HG03378 (cell line): ENCODE data around the gene RNF207.

Experiments used
- ATAC-seq: cut with Tn5 transposase; IDR thresholded peaks from one replicate; pipeline ENCODE4 v1.9.1; 2021; ENCODE audit warnings: mild to moderate bottlenecking, moderate library complexity; ENCODE audit not compliant: unreplicated experiment

The RNF207 gene

DNA sequence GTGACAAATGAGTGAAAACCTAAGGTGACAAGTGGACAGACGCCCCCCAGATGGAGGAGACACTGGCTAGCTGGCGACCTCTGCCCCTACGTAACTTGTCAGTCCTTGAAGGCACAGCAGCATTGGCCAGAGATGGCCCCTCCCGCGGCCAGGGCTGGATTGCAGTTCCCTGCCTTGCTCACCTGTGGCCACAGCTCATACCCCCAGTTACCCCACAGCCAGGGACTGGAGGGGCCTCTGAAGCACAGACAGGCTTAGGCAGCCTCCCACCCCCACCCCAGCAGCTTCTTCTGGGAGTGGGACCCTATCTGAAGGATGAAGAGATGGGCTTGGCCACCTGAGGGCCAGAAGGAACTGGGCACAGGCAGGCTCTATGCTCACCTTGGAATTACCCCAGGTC is 41.7 kb downstream of the RNF207 start:
- no peak for ATAC-seq

DNA sequence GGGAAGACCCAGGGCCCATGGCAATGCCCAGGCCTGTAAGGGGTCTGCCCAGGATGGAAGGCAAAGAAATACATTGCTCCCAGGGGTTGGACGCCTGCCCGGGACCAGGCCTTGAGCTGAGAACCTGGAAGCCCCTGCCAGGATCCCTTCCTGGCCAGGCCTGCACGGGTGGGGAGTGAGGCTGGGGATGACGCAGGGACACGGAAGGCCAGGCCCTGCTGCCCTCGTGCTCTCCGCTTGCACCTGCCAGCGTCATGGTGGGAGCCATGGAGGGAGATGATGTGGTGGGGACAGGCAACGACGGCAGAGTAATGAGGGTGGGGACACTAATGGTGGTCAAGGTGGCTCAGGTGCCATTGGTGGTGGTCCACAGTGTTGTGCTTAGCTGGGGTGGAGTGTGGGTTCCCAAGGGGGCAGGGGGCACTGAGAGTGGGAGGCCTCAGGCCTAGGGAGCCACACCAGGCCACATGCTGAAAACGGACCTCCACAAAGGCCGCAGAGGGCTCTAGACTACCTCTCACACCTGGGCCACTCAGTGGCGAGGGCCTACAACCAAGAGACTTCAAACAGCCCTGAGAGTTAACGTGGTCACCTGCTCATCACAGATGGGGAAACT is 42.4 kb downstream of the RNF207 start:
- ATAC-seq, result no peak

- no peak for ATAC-seq
These were observed 43.2 kb downstream of the RNF207 start for GRCh38 chr1:6248932-6249738.

DNA sequence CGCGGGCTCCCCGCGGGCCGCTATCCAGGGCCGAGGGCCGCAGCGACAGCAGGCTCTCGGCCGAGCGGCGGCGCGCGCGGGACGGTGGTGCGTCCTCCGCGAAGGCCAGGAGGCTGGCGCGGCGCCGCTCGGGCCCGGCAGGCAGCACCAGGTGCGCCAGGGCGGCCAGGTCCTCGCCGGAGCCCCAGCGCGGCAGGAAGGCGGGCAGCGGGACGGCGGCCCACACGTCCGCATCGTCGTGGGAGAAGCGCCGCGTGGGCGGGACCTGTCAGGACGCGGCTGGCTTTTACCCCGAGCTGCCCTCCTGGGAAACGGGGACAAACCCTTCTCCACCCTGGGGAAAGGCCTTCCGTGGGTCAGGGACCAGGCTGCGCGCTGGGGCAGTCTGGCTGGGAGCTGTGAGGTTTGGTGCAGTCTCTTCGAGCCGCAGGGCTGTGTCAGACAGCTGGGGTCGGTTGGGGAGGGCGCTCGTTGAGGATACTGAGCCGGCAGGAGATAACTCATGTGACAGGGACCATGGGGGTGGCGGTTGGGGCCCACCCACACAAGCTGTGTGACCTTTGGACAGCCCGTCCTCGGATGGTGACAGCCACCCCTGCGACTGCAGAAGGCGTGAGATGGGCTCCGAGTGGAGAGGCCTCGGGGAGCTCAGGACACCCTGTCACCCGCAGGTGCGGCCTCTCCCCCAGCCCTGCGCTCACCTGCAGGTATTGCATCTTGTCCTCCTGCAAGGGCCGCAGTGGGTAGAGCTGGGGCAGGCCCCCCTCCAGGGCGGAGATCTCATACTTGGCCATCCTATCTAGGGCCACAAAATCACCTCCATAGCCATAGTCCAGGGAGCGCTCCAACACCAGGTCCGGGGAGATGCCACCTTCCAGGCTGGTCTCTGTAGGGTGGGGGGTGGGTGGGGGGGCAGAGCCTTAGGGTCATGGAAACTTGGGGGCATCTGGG is 44.1 kb downstream of the RNF207 start:
- ATAC-seq, result no peak

GRCh38 chr1:6251233-6251632 is 45.3 kb downstream of the RNF207 start:
- no peak for ATAC-seq

DNA sequence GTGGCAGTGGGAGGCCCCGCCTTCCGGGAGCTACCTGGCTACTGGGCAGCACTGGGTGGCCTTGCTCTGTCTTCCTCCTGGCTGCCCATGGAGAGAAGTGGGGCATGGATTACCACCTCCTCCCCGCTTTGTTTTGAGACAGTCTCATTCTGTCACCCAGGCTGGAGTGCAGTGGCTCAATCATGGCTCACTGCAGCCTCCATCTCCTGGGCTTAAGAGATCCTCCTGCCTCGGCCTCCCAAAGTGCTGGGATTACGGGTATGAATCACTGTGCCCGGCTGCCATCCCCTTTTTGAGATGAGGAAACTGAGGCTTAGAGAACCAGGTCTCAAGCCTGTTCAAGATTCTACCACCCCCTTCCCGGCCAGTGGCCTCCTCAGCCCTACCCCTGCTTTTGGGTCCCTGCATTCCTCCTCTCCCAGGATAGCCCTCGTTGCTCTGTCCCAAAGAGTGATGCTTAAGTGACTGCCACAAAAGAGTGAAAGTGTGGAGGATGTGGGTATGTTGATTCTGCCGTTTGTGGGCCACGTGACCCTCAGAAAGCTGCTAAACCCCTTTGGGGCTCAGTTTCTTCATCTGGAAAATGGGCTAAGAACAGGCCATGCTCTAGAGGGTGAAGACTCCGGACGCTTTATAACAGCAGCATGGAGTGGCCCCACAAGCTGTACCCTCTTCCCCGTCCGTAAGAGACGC is 45.9 kb downstream of the RNF207 start:
- no peak for ATAC-seq

DNA sequence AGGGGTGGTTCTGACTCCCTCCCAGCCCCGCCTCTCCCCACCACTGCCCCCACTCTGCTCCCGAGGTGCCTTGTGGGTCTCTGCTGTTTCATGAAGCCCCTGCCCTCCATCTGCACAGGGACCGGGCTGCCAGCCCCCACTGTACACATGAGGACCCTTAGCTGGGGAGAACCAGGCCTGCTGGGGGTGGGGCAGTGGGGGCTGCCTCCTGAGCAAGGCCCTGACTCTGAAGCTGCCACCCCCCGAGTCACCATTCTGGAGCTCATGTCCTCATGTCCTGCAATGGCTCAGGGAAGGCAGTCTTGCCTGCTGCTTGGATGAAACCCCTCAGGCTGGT is 46.4 kb downstream of the RNF207 start:
- no peak for ATAC-seq

DNA sequence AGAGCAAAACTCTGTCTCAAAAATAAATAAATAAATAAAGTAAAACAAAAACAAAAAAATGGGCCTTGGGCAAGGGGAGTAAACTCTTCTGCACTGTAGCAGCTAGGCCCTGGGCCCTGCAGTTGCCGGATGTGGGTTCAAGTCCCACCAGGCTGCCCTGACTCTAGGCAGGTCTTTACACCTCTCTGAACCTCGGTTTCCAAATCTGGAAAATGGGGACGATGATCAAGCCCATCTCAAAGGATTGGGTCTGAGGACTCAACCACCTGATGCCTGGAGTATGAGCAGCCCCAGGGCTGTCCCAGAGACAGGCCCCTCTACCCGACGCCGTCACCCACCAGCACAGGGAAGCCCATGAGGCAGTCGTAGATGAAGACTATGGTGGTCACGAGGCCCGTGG is 47.5 kb downstream of the RNF207 start:
- no peak for ATAC-seq

DNA sequence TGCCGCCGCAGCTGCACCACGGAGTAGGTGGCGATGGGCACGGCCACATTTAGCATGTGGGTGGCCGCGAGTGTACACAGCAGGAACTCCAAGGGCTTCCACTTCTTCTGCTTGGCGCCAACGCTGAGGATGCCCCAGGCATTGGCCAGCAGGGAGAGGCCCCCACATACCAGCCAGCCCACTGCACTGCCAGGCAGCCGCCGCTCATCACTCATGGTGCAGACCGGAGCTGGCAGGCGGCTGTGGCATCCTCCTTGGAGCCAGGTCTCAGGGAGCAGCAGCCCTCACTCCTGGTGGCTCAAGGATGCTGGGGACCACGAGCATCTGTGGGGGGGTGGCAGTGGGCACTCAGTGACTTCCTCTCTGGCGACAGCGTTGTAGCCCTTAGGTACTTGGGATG is 48.8 kb downstream of the RNF207 start:
- ATAC-seq, result no peak

DNA sequence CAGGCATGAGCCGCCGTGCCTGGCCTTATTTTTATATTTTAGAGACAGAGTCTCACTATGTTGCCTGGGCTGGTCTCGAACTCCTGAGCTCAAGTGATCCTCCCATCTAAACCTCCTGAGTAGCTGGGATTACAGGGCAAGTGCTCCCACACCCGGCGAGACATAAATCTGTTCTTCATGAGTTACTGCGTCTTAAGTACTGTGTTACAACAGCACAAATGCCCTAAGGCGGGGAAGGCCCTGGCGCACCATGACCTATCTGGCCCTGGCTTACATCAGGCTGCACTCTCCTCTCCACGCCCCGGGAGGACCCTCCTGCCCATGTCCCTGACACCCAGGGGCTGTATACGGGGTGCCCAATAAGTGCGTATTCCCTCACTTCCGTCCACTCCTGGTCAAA is 50.7 kb downstream of the RNF207 start:
- ATAC-seq, result no peak

DNA sequence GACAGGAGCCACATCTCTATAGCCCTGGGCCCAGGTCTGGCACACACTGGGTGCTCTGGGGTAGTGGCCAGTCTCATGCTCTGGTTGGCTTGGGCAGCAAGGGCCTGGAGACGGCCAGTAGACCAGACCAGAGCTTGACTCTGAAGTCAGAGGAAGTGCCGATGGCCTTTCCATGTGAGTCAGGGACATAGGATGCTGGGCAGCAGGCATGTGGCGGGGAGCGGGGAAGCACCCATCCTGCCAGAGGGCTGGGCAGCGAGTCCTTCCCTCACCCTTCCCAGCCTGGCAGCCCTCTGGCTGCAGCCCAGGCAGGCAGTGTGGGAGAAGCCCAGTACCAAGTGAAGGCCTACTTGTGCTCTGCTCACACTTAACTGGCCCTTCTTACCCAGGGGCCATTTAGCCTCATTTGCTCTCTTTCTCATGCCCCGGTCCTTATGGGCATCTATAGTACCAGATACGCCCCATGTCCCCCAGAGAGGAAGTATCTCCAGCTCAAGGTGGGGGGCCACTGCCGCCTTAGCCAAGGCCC is 51.7 kb downstream of the RNF207 start:
- no peak for ATAC-seq

GRCh38 chr1:6258675-6259074 is 52.8 kb downstream of the RNF207 start:
- ATAC-seq, result no peak

DNA sequence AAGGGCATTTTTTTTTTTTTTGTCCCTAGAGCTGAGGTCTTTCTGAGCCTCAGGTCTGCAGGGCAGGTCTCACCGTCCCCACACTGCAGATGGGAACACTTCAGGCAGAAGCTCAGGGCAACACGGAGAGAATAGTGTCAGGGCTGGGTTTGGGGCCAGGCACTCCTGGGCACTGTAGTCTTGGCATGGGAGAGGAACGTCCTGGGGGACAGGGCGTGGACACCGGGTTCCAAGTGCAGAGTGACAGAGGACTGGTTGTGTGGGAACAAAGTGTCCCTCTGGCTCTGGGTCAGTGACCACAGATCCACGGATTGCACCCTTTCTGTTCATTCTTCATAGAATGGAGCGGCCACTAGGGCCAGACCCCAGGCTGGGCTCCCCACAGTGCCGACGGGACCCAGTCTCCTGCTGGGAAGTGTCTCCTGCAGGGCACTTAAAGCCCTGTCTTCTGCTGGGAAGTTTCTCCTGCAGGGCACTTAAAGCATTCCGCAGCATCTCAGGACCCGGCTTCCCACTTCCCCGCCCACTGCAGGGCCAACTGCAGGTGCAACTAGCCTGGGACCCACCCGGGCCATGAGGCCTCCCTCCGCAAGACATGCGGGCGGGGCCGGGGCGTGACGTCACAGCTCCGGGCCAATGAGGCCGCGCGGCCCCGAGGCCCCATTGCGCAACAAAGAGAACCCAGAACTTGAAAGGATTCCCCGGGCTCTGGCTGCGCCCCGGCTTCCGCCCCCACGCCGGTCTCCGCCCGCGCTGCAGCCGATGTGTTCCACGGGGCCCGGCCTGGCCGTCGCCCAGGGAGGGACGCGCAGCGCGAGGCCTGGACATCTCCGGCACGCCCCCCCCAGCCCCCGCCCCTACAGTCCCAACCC is 53.8 kb downstream of the RNF207 start:
- ATAC-seq, result no peak

- ATAC-seq, result no peak
These were observed 54.6 kb downstream of the RNF207 start for GRCh38 chr1:6260433-6260934.

- no peak for ATAC-seq
These were observed 55.2 kb downstream of the RNF207 start, which contains the start of gene GPR153 for GRCh38 chr1:6260961-6261614. Gene GPR153, minus strand, starts transcription at chr1:6261098. Its CDS starts 6,193 bp downstream, at chr1:6254905.

DNA sequence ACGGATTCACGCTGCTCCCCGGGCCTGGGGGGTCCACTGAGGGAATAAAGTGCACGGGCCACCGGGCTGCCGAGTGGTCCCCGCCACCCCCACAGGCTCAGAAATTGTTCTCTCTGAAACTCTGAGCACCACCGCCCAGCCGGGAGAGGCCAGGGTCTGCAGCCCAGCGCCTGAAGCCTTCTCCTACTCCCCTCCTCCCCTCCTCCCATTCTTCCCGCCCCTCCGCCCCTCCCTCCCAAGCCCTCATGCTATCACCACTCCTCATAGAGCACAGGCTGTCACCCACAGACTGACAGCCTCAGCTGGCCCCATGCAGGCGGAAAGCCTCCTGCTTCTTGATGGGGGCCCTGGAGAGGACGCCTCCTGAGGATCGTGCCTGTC is 55.7 kb downstream of the RNF207 start:
- ATAC-seq, result no peak

- ATAC-seq, result no peak
These were observed 56.9 kb downstream of the RNF207 start for GRCh38 chr1:6262555-6263420.

- ATAC-seq, result no peak
These were observed 57.8 kb downstream of the RNF207 start for GRCh38 chr1:6263716-6264115.
